ENCODE measurements around the gene PRDM16.

Gene PRDM16

GRCh38 chr1:3292051-3292722 is 223.2 kb downstream of the PRDM16 start:
- TF ChIP-seq, protein P1, sequence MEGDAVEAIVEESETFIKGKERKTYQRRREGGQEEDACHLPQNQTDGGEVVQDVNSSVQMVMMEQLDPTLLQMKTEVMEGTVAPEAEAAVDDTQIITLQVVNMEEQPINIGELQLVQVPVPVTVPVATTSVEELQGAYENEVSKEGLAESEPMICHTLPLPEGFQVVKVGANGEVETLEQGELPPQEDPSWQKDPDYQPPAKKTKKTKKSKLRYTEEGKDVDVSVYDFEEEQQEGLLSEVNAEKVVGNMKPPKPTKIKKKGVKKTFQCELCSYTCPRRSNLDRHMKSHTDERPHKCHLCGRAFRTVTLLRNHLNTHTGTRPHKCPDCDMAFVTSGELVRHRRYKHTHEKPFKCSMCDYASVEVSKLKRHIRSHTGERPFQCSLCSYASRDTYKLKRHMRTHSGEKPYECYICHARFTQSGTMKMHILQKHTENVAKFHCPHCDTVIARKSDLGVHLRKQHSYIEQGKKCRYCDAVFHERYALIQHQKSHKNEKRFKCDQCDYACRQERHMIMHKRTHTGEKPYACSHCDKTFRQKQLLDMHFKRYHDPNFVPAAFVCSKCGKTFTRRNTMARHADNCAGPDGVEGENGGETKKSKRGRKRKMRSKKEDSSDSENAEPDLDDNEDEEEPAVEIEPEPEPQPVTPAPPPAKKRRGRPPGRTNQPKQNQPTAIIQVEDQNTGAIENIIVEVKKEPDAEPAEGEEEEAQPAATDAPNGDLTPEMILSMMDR (IDR thresholded peaks at IDR 0.05; ENCODE audit: low read depth, low read length, missing control alignments): no peak
- no peak overlapping the region for H3K4me3 ChIP-seq (ENCODE audit: low read depth, low read length)
- DNase-seq (ENCODE audit: low read depth): no peak

DNA sequence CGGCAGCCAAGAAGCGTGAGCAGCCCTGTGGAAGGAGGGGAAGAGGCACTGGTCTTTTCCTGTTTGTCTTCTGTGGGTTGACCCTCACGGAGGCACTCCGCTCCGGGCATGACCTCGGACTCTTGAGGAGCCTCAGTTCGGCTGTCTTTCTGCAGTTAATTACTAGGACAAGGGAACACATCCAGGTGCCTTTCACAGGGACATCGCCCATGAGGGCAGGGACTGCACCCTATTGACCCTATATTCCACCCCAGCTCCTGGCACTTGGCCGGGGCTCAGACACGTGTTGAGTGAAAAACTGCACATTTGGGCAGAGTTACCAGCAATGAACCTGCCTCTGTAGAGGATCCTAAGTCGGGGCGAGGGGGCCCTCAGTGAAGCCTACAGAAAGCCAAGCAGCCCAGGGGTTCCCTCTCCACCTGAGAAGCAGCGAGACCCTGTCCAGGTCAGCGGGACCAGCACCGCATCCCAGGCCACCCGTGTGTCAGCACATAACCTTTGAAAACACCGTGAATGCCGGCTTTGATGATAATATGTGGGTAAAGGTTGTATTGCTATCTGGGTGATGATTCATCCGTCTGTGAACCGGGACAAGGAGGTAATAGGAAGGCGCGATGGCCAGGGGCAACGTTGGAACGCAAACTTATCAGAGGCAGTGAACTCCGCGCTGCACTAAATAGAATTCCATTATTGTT is 224.0 kb downstream of the PRDM16 start:
- no peak for DNase-seq (ENCODE audit: low read depth)
- TF ChIP-seq, protein P1 (IDR thresholded peaks at IDR 0.05; ENCODE audit: low read depth, low read length, missing control alignments): no peak
- H3K4me3 ChIP-seq (ENCODE audit: low read depth, low read length): no peak overlapping the region

DNA sequence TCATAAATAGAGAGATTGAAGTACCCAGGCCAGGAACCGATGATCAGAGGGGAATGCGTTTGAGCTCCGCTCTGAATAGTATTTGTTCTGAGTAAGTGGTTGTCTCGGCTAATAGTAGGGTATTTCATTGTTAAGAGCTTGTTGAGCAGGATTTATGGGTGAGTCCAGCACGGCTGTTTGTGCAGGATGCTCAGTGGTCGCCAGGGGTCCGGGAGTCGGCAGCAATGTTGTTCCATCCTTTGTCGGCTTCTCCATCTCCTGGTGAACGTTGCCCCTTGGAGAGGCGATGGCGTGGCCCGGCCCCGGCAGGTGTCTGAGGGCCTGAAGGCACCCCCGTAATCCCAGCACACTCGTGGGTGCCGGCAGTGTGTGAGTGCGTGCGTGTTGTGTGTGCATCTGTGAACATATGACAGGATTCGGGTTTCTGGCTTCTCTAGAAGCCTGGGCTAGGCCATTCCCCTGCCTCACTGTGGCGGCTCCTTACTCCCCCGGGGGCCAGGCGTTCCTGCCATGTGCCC is 224.6 kb downstream of the PRDM16 start:
- no peak for DNase-seq (ENCODE audit: low read depth)
- no peak overlapping the region for H3K4me3 ChIP-seq (ENCODE audit: low read depth, low read length)
- TF ChIP-seq, protein P1 (IDR thresholded peaks at IDR 0.05; ENCODE audit: low read depth, low read length, missing control alignments): no peak

GRCh38 chr1:3294450-3294849 is 225.4 kb downstream of the PRDM16 start:
- TF ChIP-seq, protein P1 (IDR thresholded peaks at IDR 0.05; ENCODE audit: low read depth, low read length, missing control alignments): no peak
- no peak for DNase-seq (ENCODE audit: low read depth)
- no peak overlapping the region for H3K4me3 ChIP-seq (ENCODE audit: low read depth, low read length)

GRCh38 chr1:3295846-3296245 is 226.8 kb downstream of the PRDM16 start:
- TF ChIP-seq, protein P1 (IDR thresholded peaks at IDR 0.05; ENCODE audit: low read depth, low read length, missing control alignments): no peak
- no peak overlapping the region for H3K4me3 ChIP-seq (ENCODE audit: low read depth, low read length)
- no peak for DNase-seq (ENCODE audit: low read depth)

DNA sequence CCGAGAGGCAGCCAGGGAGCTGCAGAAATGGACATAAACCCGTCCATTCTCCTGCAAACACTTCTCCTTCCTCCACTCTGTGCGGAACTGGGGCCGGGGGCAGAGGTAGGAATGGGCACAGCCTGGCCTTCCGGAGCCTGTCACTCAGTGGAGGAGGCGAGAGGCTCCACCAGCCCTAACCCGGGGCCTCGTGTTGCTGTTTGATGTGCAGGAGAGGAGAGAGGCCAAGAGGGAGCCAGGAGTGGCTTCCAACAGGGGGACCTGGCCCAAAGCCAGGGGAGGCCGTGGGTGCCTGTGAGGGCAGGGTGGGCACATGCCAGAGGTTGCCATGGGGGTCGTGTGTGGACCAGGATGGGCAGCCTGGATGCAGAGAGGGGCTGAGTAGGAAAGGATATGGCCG is 227.3 kb downstream of the PRDM16 start:
- TF ChIP-seq, protein P1 (IDR thresholded peaks at IDR 0.05; ENCODE audit: low read depth, low read length, missing control alignments): no peak
- H3K4me3 ChIP-seq (ENCODE audit: low read depth, low read length): no peak overlapping the region
- DNase-seq (ENCODE audit: low read depth): no peak
